GM12864 (cell line): ENCODE measurements around the gene ARMC9.
"Not testable (repeated sequence)": the region's sequence is repeated elsewhere in the genome, so short reads cannot be mapped to it uniquely, and the experiment has no call there.

Source experiments
- DNase-seq: peaks from one replicate; pipeline ENCODE4 v3.0.0-alpha.2; 2011; ENCODE audit warnings: low read depth
- H3K4me3 ChIP-seq: 2 replicates; pipeline ENCODE4 v1.5.1; 2011; ENCODE audit warnings: mild to moderate bottlenecking, low read depth, low read length, control low read depth
- CTCF ChIP-seq: IDR thresholded peaks from 2 replicates; pipeline ENCODE4 v1.5.1; 2011; ENCODE audit warnings: low read depth, mild to moderate bottlenecking, moderate library complexity, low read length, control low read depth, inconsistent platforms; ENCODE audit errors: missing control alignments

Gene ARMC9

DNA sequence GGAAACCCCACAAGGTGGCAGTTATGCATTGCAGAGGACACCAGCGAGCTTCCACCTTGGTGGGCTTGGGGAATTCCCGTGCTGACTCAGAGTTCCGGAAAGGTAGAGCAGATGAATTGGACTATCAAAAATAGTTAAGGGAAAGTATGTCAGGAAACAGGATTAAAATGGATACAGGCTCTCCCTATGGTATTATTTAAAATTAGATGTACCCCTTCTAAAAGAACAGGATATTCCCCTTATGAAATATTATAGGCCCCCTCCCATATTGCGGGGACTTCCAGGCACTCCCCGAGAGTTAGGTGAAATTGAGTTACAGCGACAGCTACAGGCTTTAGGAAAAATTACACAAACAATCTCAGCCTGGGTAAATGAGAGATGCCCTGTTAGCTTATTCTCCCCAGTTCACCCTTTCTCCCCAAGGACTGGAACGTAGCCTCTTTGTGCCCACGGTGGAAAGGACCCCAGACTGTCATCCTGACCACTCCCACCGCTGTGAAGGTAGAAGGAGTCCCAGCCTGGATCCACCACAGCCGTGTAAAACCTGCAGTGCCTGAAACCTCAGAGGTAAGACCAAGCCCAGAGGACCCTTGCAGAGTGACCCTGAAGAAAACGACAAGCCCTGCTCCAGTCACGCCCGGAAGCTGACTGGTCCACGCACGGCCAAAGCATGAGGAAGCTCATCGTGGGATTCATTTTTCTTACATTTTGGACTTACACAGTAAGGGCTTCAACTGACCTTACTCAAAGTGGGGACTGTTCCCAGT lies 207.4 kb downstream of the ARMC9 start:
- DNase-seq, H3K4me3 ChIP-seq: not testable (repeated sequence)
- TF ChIP-seq CTCF = peak; percentile 28

GRCh38 chr2:231407686-231408085 lies 209.3 kb downstream of the ARMC9 start:
- not testable (repeated sequence) for DNase-seq, H3K4me3 ChIP-seq

- not testable (repeated sequence) for DNase-seq, H3K4me3 ChIP-seq
Observed at GRCh38 chr2:231408304-231408703, 209.9 kb downstream of the ARMC9 start.

DNA sequence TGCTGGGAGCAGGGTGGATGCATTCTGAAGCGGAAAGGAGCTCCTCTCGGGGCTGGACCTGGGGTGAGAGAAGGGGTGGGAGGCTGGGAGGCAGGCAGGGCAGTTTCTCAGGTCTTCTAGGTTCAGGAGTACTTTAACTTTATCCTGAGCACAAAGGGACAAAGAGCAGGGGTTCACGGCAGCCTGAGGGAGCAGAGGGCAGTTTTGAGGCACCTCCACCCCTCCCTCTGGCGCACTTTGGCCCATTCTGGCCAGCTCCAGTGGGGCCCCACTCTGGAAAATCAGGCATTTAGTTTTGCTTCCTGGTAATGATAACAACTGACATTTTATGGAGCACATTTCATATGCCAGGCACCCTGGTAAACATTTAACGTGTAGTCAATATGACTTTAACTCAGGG lies 211.3 kb downstream of the ARMC9 start:
- no peak overlapping the region for H3K4me3 ChIP-seq
- no peak for TF ChIP-seq CTCF
- DNase-seq = no peak

GRCh38 chr2:231410293-231411004 lies 212.0 kb downstream of the ARMC9 start:
- peak; percentile 52 for TF ChIP-seq CTCF
- no peak for DNase-seq
- no peak overlapping the region for H3K4me3 ChIP-seq

DNA sequence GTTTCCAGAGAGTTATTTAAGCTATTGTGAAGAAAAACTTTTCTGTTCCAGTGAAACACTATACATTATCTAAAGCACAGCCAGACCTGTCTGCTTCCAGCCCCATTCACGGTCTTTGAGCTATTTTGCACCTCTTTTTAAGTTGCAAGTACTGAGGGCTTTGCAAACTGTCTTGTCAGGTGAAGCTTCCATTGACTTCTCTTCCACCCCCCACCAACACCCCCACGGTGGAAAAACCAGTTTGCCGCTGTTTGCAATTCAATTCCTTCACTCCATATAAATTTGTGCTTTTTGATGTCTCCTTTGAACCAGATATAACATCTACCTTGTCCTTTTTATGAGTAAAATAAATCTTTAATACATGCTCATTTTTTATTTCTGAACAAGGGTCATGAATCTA lies 212.8 kb downstream of the ARMC9 start:
- no peak for TF ChIP-seq CTCF
- no peak overlapping the region for H3K4me3 ChIP-seq
- DNase-seq = no peak

- no peak for DNase-seq
- H3K4me3 ChIP-seq = peak overlapping the region; percentile 55
- TF ChIP-seq CTCF = peak; percentile 90
Observed at GRCh38 chr2:231411831-231412617, 213.6 kb downstream of the ARMC9 start.

DNA sequence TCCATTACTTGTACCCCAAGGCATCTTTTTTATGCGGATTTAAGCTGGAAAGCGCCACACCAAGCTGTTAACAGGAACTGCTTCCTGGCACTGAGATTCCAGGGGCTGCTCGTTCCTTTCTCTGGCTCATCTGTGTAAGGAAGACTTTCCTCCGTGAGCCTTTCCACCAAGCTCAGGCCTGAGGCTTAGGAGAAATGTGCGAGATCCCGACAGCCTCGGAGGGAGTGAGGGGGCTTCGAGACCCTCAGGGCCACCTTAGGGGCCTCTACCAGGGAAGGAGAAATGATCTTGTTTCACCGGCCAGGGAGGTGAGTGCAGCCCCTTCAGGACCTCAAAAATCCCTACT lies 214.2 kb downstream of the ARMC9 start:
- no peak for TF ChIP-seq CTCF
- DNase-seq = no peak
- H3K4me3 ChIP-seq = peak overlapping the region; percentile 55
